Measurements from ENCODE around the gene UTF1.

The UTF1 gene

DNA sequence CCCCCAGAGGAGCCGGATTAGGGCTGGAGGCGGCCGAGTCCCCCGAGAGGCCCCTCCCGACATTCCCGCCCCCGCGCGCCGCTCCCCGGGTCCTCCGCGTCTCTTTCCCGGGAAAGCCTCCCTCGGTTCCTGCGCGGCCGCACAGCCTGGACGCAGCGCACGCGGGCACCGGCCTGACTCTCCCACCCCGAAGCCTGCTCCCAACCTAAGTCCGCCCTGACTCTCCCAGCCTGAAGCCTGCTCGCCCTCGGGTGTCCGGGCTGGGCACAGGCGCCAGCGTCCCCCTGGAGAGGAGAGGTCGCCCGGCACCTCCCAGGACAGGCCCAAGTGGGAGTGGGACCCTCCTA lies 7.2 kb downstream of the UTF1 start:
- Histone ChIP-seq H3K4me1 (ENCODE audit: control insufficient read depth, insufficient read depth, low read length, poor library complexity, severe bottlenecking) (peaks cover 39% of the 10 kb centered on the region), H3K27ac (ENCODE audit: insufficient read depth, low read length, poor library complexity, severe bottlenecking) (no peak overlapping the region), H3K27me3 (replicated peaks; ENCODE audit: control insufficient read depth, insufficient read depth, low read length, poor library complexity, severe bottlenecking) (peaks cover 59% of the 10 kb centered on the region), H3K9me3 (ENCODE audit: control insufficient read depth, low read length) (no peaks in the 10 kb centered on the region), H3K36me3 (ENCODE audit: control insufficient read depth, insufficient read depth, low read length) (no peaks in the 10 kb centered on the region), H3K4me3 (ENCODE audit: insufficient read depth, low read depth, low read length, poor library complexity, severe bottlenecking) (peak overlapping the region; percentile 55)
- no peak for DNase-seq

DNA sequence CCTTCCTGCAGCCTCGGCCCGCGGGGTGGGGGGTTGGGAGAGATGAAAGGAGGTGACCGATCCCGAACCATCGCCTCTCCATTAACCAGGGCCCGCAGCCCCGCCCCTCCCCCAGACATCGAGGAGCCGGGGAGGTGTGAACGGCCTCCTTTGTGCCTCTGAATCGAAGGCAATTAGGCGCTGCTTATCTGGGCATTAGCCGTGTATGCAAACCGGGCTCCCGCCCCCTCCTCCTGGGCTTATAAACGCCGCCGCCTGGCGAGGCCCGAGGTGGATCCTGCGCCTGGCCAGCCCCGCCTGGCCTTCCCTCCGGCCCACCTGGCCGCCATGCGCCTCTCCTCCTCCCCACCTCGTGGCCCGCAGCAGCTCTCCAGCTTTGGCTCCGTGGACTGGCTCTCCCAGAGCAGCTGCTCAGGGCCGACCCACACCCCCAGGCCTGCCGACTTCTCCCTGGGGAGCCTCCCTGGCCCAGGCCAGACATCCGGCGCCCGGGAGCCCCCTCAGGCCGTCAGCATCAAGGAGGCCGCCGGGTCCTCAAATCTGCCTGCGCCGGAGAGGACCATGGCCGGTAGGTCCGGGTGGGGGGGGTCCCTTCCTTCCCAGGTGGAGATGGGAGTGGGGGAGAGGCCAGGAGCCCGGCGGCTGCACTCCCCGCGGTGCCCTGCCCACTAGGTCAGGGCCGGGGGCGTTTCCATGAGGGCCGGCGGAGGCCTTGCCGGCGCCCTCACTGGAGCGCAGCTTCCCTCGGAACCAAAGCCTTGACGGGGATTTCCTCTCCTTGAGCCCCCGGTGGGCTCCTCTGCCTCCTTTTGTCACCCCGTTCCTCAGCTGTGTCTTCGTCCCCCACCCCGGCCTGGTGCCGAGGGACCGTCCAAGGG lies 7.8 kb downstream of the UTF1 start, which contains the start of gene VENTX:
Gene VENTX (plus strand): TSS at position 268 of the 878 bp plus-strand sequence. CDS start 60 bp downstream, at position 328.
- H3K4me1 ChIP-seq (ENCODE audit: control insufficient read depth, insufficient read depth, low read length, poor library complexity, severe bottlenecking): peaks cover 39% of the 10 kb centered on the region

DNA sequence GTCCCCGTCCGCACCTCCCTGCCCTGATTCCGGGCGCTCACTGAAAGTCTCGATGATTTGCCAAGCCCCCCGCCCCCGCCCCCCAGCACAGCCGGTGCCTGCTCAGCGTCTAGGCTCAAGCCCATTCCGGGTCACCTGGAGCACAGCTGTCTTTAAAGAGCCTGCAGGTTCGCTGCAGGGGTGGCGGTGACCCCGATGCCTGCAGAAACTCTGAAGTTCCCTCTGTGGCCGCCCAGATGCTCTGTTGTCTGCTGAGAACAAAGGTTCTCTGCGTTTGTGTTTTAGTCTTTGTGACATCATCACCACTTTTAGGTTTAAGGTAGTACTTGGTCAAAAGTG lies 8.4 kb downstream of the UTF1 start:
- H3K4me1 ChIP-seq (ENCODE audit: control insufficient read depth, insufficient read depth, low read length, poor library complexity, severe bottlenecking): peaks cover 39% of the 10 kb centered on the region
- no peaks in the 10 kb centered on the region for H3K9me3 ChIP-seq (ENCODE audit: control insufficient read depth, low read length)
- H3K27ac ChIP-seq (ENCODE audit: insufficient read depth, low read length, poor library complexity, severe bottlenecking): no peak overlapping the region
- DNase-seq: no peak
- H3K27me3 ChIP-seq (replicated peaks; ENCODE audit: control insufficient read depth, insufficient read depth, low read length, poor library complexity, severe bottlenecking): peaks cover 67% of the 10 kb centered on the region
- H3K36me3 ChIP-seq (ENCODE audit: control insufficient read depth, insufficient read depth, low read length): no peaks in the 10 kb centered on the region
- H3K4me3 ChIP-seq (ENCODE audit: insufficient read depth, low read depth, low read length, poor library complexity, severe bottlenecking): no peak overlapping the region

More for the DNA sequence above, 7.8 kb downstream of the UTF1 start, which contains the start of gene VENTX:
- Histone ChIP-seq H3K27me3 (replicated peaks; ENCODE audit: control insufficient read depth, insufficient read depth, low read length, poor library complexity, severe bottlenecking) (peaks cover 65% of the 10 kb centered on the region), H3K9me3 (ENCODE audit: control insufficient read depth, low read length) (no peaks in the 10 kb centered on the region), H3K4me3 (ENCODE audit: insufficient read depth, low read depth, low read length, poor library complexity, severe bottlenecking) (peak within 1 kb of the TSS; percentile 55), H3K36me3 (ENCODE audit: control insufficient read depth, insufficient read depth, low read length) (no peaks in the 10 kb centered on the region), H3K27ac (ENCODE audit: insufficient read depth, low read length, poor library complexity, severe bottlenecking) (no peak within 1 kb of the TSS)
- DNase-seq: no peak

DNA sequence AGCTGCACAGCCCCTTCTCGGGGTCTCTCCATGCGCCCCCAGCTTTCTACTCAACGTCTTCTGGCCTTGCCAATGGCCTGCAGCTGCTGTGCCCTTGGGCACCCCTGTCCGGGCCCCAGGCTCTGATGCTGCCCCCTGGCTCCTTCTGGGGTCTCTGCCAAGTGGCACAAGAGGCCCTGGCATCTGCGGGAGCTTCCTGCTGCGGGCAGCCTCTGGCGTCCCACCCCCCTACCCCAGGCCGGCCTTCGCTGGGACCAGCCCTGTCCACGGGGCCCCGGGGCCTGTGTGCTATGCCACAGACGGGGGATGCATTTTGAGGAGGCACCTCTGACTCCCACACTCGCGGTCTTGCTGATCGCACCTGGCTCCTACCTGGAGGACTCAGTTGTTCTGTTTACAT lies 10.0 kb downstream of the UTF1 start:
- H3K27ac ChIP-seq (ENCODE audit: insufficient read depth, low read length, poor library complexity, severe bottlenecking): no peak overlapping the region
- no peaks in the 10 kb centered on the region for H3K9me3 ChIP-seq (ENCODE audit: control insufficient read depth, low read length)
- peaks cover 67% of the 10 kb centered on the region for H3K27me3 ChIP-seq (replicated peaks; ENCODE audit: control insufficient read depth, insufficient read depth, low read length, poor library complexity, severe bottlenecking)
- H3K36me3 ChIP-seq (ENCODE audit: control insufficient read depth, insufficient read depth, low read length): no peaks in the 10 kb centered on the region
- DNase-seq: no peak
- no peak overlapping the region for H3K4me3 ChIP-seq (ENCODE audit: insufficient read depth, low read depth, low read length, poor library complexity, severe bottlenecking)
- peaks cover 39% of the 10 kb centered on the region for H3K4me1 ChIP-seq (ENCODE audit: control insufficient read depth, insufficient read depth, low read length, poor library complexity, severe bottlenecking)

DNA sequence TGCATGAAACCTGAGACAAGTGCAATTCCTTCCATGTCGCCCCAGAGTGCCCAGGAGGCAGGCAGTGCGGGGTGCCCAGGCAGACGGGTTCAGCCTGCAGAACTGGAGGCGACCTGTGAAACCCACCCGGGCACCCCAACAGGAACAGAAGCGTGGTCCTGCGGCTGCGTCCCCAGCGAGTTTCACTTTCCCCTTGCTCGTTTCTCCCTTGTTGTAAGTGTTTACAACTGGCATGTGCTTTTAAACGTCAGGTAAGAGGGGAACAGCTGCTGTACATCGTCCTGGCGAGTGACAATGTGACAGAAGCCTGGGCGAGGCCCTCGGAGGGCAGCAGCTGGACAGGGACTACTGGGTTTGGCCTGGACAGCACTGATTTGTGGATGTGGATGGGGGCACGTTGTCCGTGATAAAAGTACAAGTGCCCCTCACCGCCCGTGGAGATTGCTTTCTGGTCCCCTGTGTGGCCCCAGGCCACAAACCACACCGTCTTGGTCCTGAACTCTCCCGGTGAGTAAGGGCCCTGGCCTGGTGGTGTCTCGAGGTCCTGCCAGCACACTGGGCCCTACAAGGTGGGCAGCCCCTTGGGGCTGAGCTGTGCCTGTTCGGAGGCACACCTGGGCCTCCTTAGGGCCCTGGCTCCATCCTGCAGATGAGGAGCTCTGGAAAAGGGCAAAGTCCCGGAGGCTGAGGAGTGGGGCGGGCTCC lies 11.6 kb downstream of the UTF1 start:
- H3K27ac ChIP-seq (ENCODE audit: insufficient read depth, low read length, poor library complexity, severe bottlenecking): no peak overlapping the region
- DNase-seq: no peak
- peak overlapping the region; percentile 40 for H3K4me3 ChIP-seq (ENCODE audit: insufficient read depth, low read depth, low read length, poor library complexity, severe bottlenecking)
- peaks cover 23% of the 10 kb centered on the region for H3K4me1 ChIP-seq (ENCODE audit: control insufficient read depth, insufficient read depth, low read length, poor library complexity, severe bottlenecking)
- H3K27me3 ChIP-seq (replicated peaks; ENCODE audit: control insufficient read depth, insufficient read depth, low read length, poor library complexity, severe bottlenecking): peaks cover 50% of the 10 kb centered on the region
- H3K36me3 ChIP-seq (ENCODE audit: control insufficient read depth, insufficient read depth, low read length): no peaks in the 10 kb centered on the region
- H3K9me3 ChIP-seq (ENCODE audit: control insufficient read depth, low read length): no peaks in the 10 kb centered on the region

DNA sequence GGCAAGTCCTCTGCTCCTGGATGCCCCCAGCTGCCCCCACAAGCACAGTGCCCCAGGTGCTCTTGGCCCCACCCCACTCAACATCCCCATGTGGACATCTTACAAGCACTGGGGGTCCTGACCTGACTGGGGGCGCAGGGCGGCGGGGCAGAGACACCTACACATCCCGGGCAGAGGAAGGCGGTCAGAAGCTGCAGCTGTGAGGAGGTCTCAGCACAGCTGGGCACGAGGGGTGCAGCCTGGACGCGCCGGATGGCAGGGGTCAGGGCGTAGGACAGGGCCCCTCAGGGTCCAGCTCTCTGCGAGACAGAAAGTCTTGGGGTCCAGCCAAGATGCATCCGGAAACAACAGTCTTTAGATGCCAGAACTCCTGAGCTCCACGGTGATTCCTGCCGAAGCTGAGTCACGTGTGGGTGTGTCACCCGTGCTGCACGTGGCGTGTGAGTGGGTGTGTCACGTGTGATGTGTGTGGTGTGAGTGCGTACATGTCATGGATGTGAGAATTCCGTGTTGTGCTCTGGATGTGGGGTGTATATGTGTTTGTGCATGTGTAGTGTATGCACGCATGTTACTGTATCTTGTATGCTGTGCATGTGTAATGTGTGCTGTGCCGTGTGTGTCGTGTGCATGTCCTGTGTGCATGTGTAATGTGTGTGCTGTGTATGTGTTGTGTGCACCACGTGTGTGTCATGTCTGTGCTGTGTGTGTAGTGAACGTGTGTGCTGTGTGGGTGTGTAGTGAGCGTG lies 12.8 kb downstream of the UTF1 start:
- H3K27ac ChIP-seq (ENCODE audit: insufficient read depth, low read length, poor library complexity, severe bottlenecking): no peak overlapping the region
- no peaks in the 10 kb centered on the region for H3K36me3 ChIP-seq (ENCODE audit: control insufficient read depth, insufficient read depth, low read length)
- H3K4me1 ChIP-seq (ENCODE audit: control insufficient read depth, insufficient read depth, low read length, poor library complexity, severe bottlenecking): peaks cover 11% of the 10 kb centered on the region
- peaks cover 40% of the 10 kb centered on the region for H3K27me3 ChIP-seq (replicated peaks; ENCODE audit: control insufficient read depth, insufficient read depth, low read length, poor library complexity, severe bottlenecking)
- no peaks in the 10 kb centered on the region for H3K9me3 ChIP-seq (ENCODE audit: control insufficient read depth, low read length)
- DNase-seq: no peak
- no peak overlapping the region for H3K4me3 ChIP-seq (ENCODE audit: insufficient read depth, low read depth, low read length, poor library complexity, severe bottlenecking)

DNA sequence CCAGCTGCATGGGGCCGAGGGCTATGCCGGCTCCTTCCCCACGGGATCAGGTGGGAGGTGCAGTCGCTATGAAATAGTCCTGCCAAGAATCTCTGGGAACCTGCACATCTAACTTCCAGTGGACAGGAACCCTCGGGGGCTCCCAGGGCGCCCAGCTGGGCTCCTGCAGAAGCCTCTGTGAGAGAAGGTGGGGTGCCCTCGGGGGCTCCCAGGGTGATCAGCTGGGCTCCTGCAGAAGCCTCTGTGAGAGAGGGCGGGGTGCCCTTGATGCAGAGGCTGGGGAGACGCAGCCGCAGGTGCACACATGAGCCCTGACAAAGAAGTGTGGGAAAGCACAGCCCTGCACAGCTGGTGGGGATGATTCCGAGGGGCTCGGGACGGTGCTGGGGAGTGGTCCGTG lies 13.6 kb downstream of the UTF1 start:
- H3K4me1 ChIP-seq (ENCODE audit: control insufficient read depth, insufficient read depth, low read length, poor library complexity, severe bottlenecking): peaks cover 10% of the 10 kb centered on the region
- H3K9me3 ChIP-seq (ENCODE audit: control insufficient read depth, low read length): no peaks in the 10 kb centered on the region
- peaks cover 32% of the 10 kb centered on the region for H3K27me3 ChIP-seq (replicated peaks; ENCODE audit: control insufficient read depth, insufficient read depth, low read length, poor library complexity, severe bottlenecking)
- H3K27ac ChIP-seq (ENCODE audit: insufficient read depth, low read length, poor library complexity, severe bottlenecking): no peak overlapping the region
- no peaks in the 10 kb centered on the region for H3K36me3 ChIP-seq (ENCODE audit: control insufficient read depth, insufficient read depth, low read length)
- DNase-seq: no peak
- H3K4me3 ChIP-seq (ENCODE audit: insufficient read depth, low read depth, low read length, poor library complexity, severe bottlenecking): no peak overlapping the region

DNA sequence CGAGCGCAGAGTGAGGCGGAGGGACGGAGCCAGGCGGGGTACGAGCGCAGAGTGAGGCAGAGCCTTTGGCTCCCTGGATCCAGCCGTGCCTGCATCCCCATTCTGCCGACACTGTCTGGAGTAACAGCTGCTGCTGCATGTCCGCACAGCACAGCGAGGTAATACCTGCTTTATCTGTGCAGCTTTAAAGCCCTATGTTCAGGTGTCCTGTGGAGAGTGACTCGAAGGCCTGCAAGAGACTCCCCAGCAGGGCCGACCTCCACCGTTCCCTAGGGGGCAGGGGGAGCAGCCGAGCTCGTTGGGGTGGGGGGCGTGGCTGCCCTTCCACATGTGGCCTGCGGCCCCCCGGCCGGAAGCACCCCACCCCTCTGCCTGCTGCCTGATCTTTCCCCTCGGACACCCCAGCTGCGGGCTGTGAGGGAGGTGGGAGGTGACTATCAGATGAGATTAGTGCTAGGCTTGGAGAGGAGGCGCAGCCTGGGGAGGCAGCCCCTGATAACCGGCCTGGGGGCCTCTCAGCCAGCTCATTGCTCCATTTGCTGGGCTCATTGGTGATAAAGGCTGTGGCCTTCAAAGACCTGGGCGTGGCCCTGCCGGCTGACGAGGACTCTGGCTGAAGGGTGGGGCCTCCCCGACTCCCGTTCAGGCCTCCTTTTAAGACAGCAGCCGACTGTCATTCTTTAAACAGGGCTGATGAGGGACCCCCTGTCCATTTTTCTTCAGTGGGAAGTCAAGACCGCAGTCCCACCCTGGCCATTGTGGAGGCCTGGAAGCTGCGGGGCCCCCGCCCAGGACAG lies 15.6 kb downstream of the UTF1 start:
- H3K27me3 ChIP-seq (replicated peaks; ENCODE audit: control insufficient read depth, insufficient read depth, low read length, poor library complexity, severe bottlenecking): peaks cover 16% of the 10 kb centered on the region
- no peak overlapping the region for H3K4me3 ChIP-seq (ENCODE audit: insufficient read depth, low read depth, low read length, poor library complexity, severe bottlenecking)
- H3K36me3 ChIP-seq (ENCODE audit: control insufficient read depth, insufficient read depth, low read length): no peaks in the 10 kb centered on the region
- H3K4me1 ChIP-seq (ENCODE audit: control insufficient read depth, insufficient read depth, low read length, poor library complexity, severe bottlenecking): peaks cover 10% of the 10 kb centered on the region
- H3K27ac ChIP-seq (ENCODE audit: insufficient read depth, low read length, poor library complexity, severe bottlenecking): no peak overlapping the region
- no peaks in the 10 kb centered on the region for H3K9me3 ChIP-seq (ENCODE audit: control insufficient read depth, low read length)
- no peak for DNase-seq

DNA sequence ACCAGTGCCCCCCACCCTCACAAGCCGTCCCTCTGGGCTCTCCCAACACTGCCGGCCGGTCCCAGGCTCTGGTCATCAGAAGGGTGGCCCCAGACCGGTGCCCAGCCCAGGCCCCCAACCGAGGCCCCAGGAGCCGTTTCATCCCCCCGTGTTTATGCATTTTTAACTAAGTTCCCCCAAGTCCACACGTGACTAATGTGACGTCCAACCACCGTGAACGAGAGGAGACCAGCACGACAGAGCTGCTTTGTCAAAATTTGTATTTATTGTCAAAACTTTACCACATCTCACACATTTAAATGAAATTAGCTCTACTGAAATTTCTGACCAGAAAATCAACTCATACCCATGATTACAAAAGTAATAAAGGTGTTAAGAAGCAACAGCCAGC lies 16.2 kb downstream of the UTF1 start:
- H3K27me3 ChIP-seq (replicated peaks; ENCODE audit: control insufficient read depth, insufficient read depth, low read length, poor library complexity, severe bottlenecking): peaks cover 12% of the 10 kb centered on the region
- no peak overlapping the region for H3K27ac ChIP-seq (ENCODE audit: insufficient read depth, low read length, poor library complexity, severe bottlenecking)
- H3K36me3 ChIP-seq (ENCODE audit: control insufficient read depth, insufficient read depth, low read length): no peaks in the 10 kb centered on the region
- no peak overlapping the region for H3K4me3 ChIP-seq (ENCODE audit: insufficient read depth, low read depth, low read length, poor library complexity, severe bottlenecking)
- DNase-seq: no peak
- no peaks in the 10 kb centered on the region for H3K9me3 ChIP-seq (ENCODE audit: control insufficient read depth, low read length)
- H3K4me1 ChIP-seq (ENCODE audit: control insufficient read depth, insufficient read depth, low read length, poor library complexity, severe bottlenecking): peaks cover 6% of the 10 kb centered on the region
